Measurements from ENCODE around the gene GNG7. TPM values are rescaled to one million over a fixed set of nuclear protein-coding genes. Genes with fewer than 3 reads are reported as not detected.
A peak's percentile ranks its signal among the peaks of the same experiment; 100 is the strongest.

The GNG7 gene
- total and polyA plus RNA-seq, 12 donors = 0.83 to 16.5 (median 7.8) TPM

GRCh38 chr19:2739602-2740313 lies 37.3 kb upstream of the GNG7 start, which contains the start of gene SLC39A3:
Gene SLC39A3 (minus strand): TSS chr19:2740017. CDS start chr19:2737257, 2,760 bp downstream.
- H3K27ac ChIP-seq = peak within 1 kb of the TSS in 2 of 5 donors; percentile 57 to 79

GRCh38 chr19:2736550-2737190 lies 34.2 kb upstream of the GNG7 start:
- Histone ChIP-seq H3K27me3 (no peaks in the 10 kb centered on the region), H3K9me3 (replicated peaks in 1 of 3) (no peaks in the 10 kb centered on the region), H3K27ac (no peak overlapping the region), H3K4me3 (no peak overlapping the region), H3K4me1 (replicated peaks in 1 of 2) (peaks cover 5 to 7% of the 10 kb centered on the region in 2 donors), H3K36me3 (replicated peaks in 1 of 2) (peaks cover 0 to 17% of the 10 kb centered on the region in 2 donors)
- DNase-seq = no peak
- no peak for TF ChIP-seq POLR2A (IDR thresholded peaks at IDR 0.05)
- TF ChIP-seq, protein P1, sequence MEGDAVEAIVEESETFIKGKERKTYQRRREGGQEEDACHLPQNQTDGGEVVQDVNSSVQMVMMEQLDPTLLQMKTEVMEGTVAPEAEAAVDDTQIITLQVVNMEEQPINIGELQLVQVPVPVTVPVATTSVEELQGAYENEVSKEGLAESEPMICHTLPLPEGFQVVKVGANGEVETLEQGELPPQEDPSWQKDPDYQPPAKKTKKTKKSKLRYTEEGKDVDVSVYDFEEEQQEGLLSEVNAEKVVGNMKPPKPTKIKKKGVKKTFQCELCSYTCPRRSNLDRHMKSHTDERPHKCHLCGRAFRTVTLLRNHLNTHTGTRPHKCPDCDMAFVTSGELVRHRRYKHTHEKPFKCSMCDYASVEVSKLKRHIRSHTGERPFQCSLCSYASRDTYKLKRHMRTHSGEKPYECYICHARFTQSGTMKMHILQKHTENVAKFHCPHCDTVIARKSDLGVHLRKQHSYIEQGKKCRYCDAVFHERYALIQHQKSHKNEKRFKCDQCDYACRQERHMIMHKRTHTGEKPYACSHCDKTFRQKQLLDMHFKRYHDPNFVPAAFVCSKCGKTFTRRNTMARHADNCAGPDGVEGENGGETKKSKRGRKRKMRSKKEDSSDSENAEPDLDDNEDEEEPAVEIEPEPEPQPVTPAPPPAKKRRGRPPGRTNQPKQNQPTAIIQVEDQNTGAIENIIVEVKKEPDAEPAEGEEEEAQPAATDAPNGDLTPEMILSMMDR (IDR thresholded peaks at IDR 0.05) = no peak
- intact Hi-C loops (cut with DNase I) = no loop called here
- 91 to 97% (median 96%) methylated on average over 10 to 15 of the region's 15 CpGs for WGBS, 4 donors

More at GRCh38 chr19:2739602-2740313, 37.3 kb upstream of the GNG7 start, which contains the start of gene SLC39A3:
- WGBS, 4 donors = 0 to 3% (median 1%) methylated on average over 6 to 64 of the region's 64 CpGs
- H3K4me3 ChIP-seq = peak within 1 kb of the TSS; percentile 62 to 96 (median 84)
- H3K4me1 ChIP-seq (replicated peaks in 1 of 2) = peaks cover 5 to 7% of the 10 kb centered on the region in 2 donors
- no peak for TF ChIP-seq POLR2A (IDR thresholded peaks at IDR 0.05)
- TF ChIP-seq, protein P1 (IDR thresholded peaks at IDR 0.05) = peak in 3 of 6 experiments; percentile 28 to 50 (median 30)
- intact Hi-C loops (cut with DNase I) = no loop called here
- H3K27me3 ChIP-seq = no peaks in the 10 kb centered on the region
- H3K9me3 ChIP-seq (replicated peaks in 1 of 3) = no peaks in the 10 kb centered on the region
- peaks cover 0 to 10% of the 10 kb centered on the region in 2 donors for H3K36me3 ChIP-seq (replicated peaks in 1 of 2)
- DNase-seq = peak; percentile 95 to 100 (median 100)

DNA sequence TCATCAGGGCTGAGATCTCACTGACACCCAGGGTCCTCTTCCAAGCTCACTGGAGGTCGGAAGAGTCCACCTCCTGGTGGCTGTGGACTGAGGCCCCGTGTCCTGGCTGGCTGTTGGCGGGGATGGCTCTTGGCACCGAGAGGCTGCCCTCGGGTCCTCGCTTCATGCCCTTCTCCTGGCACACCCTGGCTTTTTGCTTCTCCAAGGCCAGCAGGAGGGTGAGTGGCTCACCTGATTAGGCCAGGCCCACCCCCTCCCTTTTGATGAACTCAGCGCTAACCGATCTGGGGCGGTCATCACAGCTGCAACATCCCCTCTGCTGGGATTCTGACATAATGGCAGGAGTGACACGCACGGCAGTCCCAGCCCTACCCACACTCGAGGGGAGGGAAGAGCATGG lies 32.9 kb upstream of the GNG7 start:
- intact Hi-C loops (cut with DNase I) = no loop called here

More for the DNA sequence above, 32.9 kb upstream of the GNG7 start:
- H3K36me3 ChIP-seq (replicated peaks in 1 of 2) = peaks cover 0 to 17% of the 10 kb centered on the region in 2 donors
- H3K4me3 ChIP-seq = no peak overlapping the region
- TF ChIP-seq POLR2A (IDR thresholded peaks at IDR 0.05) = no peak
- TF ChIP-seq, protein P1 (IDR thresholded peaks at IDR 0.05) = no peak
- H3K27me3 ChIP-seq = no peaks in the 10 kb centered on the region
- WGBS, 4 donors = 91 to 99% (median 96%) methylated on average over 6 to 12 of the region's 12 CpGs
- DNase-seq = no peak
- peaks cover 5 to 7% of the 10 kb centered on the region in 2 donors for H3K4me1 ChIP-seq (replicated peaks in 1 of 2)
- no peaks in the 10 kb centered on the region for H3K9me3 ChIP-seq (replicated peaks in 1 of 3)
- no peak overlapping the region for H3K27ac ChIP-seq

Data from adrenal gland (tissue), 12 donors.